Measurements from ENCODE around the gene PANK4.

GRCh38 chr1:2564006-2564814, 37.8 kb upstream of the PANK4 start:
- TF ChIP-seq CTCF (IDR thresholded peaks at IDR 0.05) (no peak), POLR2A (IDR thresholded peaks at IDR 0.05) (no peak)
